MV-4-11 (cell line): Measurements from ENCODE around the gene ADARB2.

Experiments used
- DNase-seq: peaks from one replicate; lab custom pipeline; 2025; lab: John Stamatoyannopoulos, UW

ADARB2 gene

DNA sequence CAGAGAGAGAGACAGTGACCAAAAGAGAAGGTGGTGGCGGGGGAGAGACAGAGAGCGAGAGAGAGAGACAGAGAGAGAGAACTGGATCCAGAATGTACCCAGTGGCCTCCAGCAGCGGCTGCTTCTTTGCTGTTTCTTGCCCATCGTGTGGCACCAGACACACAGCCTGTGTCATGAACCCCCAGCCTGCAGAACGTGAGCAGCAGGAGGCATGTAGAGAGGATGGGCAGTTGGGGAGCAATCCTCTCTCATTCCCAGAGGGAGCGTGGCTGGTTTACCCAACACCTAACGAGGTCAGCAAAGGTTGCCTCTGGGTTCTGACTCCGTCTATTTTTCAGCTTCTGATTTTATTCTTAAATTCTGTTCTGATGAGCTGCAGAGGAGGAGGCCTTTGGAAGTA, 168.1 kb downstream of the ADARB2 start:
- no peak for DNase-seq

DNA sequence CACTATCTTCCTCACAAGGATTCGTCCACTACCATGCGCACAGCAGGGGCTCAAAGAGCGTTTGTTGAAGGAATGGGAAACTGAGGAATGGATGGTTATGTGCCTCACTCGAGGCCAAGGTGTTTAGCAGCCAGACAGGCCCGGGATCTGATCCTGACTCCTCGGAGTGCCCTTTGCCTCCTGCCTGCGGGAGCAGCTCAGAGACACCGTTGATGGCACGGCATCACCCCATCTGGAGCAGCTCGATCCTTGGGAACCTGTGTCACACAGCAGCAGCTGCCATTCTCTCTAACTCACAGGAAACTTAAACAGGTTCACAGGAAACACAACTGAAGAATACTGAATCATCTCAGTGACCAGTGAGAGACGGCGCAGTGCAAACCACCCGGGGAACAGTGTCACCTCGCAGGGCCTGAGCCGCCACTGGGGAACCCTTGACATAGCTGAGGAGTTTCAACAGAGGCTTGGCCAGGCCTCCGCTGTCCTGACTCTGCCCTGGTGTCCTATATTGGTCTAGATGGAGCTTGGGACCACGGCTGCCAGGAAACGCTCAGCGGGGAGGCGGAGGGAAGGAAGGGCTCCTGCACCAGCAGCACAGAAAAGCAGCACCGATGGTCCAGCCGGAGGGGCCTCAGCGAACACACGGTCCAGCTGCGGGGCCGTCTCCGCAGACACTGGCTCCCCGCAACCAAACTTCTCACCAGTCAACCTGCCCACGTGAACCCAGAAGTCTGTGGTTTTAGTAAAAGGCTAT, 169.4 kb downstream of the ADARB2 start:
- no peak for DNase-seq

GRCh38 chr10:1567152-1567551, 170.2 kb downstream of the ADARB2 start:
- no peak for DNase-seq

GRCh38 chr10:1564791-1565190, 172.5 kb downstream of the ADARB2 start:
- no peak for DNase-seq

DNA sequence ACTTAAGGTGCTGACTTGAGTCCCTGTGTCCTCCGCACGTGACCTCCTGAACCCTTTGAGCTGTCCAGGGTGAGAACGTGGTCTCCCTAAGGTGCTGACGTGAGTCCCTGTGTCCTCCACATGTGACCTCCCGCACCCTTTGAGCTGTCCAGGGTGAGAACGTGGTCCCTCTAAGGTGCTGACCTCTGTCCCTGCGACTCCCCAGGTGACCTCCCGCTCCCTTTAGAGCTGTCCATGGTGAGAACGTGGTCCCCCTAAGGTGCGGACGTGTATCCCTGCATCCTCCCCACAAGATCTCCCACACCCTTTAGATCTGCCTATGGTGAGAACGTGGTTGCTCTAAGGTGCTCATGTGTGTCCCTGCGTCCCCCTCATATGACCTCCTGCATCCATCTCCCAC, 174.3 kb downstream of the ADARB2 start:
- no peak for DNase-seq

GRCh38 chr10:1561731-1562337, 175.5 kb downstream of the ADARB2 start:
- no peak for DNase-seq

DNA sequence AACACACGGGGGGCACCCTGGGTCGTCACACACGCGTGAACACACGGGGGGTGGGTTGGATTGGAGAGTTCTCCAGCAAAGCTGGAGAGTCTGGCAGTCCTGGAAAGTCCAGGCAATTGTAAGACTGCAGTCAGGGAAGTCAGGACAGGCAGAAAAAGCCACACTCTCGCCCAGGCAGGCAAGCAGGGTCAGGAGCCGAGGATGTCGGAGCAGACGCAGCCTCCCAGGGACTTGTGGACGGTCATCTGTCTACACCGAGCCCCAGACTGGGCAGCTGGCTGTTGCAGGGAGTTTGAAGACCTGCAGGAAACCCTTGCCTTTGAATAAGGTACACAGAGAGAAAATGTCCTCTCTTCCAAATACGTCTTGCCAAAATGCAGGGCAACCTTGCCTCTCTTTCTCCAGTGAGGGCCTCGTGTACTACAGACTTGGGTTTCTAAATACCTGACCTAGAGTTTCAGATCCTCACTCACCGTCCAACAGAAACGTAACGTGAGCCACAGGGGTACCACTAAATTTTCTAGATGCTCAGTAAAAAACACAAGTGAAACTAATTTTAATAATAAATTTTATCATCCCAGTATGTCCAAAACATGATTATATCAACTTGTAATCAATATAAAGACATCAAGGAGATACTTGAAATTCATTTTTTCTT, 176.7 kb downstream of the ADARB2 start:
- no peak for DNase-seq

DNA sequence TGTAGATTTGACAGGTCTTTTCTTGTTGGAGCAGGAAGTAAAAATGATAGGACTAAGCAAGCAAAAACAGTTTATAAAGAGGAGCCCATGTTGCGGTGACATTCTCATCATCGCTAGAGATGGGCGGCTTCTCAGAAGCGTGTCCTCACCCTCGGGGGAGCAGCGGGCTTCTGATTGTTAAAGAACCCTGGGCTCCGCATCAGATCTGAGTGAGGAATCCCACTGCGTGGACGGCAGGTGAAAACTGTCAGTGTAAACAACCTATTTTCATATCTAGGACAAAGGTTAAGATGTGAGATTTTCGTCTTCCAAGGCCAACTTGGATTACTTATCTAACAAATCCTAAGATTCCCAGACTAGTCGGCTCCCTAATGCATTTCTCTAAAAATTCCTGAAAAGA, 177.6 kb downstream of the ADARB2 start:
- DNase-seq, result no peak

DNA sequence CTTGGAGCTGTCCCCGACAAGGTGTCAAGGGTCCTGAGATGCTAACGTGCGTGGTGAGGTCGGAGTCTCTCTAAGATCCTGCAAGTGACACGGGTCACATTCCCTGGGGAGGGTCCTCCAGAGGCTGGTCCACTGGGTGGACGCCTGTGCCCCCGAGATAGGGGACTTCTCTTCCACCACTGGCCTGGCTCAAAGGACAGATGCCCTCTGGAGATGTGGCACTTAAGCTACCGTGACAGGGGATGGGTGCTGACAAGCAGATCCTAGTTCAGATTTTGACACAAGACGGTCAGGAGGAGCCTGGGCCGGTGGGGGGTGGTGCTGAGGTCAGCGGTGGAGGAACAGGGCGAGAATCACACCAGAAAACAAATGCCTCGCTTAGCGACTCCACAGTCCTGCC, 178.0 kb downstream of the ADARB2 start:
- no peak for DNase-seq

GRCh38 chr10:1558906-1559305, 178.4 kb downstream of the ADARB2 start:
- DNase-seq, result no peak

DNA sequence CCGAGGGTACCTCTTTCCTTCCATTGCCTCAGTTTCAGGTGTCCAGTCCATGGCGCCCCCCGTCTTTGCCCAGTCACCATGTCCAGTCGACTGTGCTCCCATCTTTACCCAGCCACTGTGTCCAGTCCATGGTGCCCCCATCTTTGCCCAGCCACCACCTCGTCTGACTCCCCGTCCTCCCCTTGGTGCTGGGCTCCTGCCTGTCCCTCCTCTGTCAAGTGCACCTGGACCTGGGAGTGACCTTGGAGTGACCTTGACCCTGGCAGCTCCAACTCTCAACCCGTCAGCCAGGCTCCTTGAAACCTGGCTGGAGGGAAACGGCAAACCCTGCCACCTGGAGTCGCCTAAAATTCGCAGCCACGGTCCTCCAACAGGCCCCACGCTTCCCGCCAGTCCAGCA, 180.2 kb downstream of the ADARB2 start:
- DNase-seq, result no peak

GRCh38 chr10:1556496-1556895, 180.8 kb downstream of the ADARB2 start:
- DNase-seq, result no peak

DNA sequence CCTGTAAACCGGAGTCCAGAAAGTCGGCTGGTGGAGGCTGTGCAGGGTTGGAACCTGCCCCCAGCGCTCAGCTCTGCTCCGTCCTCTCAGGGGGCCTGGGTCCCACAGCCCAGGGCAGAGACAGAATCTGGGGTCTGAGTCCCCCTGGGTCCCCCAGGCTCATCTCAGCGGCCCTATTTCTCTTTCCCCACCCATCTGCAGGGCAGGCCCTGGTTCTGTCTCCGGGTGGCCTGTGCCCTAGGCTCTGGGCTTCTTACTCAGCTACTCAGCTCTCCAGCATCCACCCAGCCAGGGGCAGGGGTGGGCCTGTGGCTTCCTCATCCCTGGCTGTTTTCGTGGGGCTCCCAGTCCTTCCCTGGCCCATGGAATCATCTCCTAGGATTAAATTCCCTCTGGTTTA, 183.4 kb downstream of the ADARB2 start:
- no peak for DNase-seq

- no peak for DNase-seq
These were observed 184.2 kb downstream of the ADARB2 start for GRCh38 chr10:1552881-1553670.

- DNase-seq, result no peak
These were observed 184.9 kb downstream of the ADARB2 start for GRCh38 chr10:1552406-1552805.

DNA sequence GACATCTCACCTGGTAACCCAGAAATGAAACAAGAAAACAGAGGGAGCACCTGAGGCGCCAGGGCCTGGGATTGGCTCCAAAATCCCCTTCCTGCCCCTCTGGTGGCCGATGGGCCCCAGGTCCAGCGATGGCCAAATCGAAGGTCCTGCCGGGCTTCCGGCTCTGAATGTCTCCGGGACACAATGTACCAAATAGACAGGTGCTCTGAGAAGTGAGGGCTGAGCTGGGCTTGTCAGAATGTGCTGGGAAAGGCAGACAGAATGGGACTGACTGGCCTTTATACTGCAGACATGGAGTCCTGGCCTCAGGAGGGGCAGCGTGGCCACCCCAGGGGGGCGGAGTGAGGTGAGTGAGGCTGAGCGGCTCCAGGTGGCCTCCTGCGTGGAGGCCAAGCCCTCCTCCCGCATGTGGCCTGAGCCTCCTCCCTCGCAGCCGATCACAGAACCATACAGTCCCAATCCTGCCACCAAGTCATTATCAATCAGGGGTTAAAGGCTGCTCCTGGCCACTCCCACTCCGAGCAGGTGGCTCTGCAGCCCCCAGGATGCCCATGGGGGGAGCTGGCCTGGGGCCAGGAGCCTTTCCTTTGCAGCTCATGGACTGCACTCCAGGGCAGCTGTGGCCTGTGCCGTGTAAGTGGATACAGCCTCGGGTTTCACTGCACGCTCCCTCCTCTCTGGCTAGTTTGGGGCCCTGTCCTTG, 185.5 kb downstream of the ADARB2 start:
- no peak for DNase-seq

GRCh38 chr10:1550616-1551015, 186.7 kb downstream of the ADARB2 start:
- DNase-seq, result no peak

GRCh38 chr10:1550291-1550595, 187.1 kb downstream of the ADARB2 start:
- no peak for DNase-seq

DNA sequence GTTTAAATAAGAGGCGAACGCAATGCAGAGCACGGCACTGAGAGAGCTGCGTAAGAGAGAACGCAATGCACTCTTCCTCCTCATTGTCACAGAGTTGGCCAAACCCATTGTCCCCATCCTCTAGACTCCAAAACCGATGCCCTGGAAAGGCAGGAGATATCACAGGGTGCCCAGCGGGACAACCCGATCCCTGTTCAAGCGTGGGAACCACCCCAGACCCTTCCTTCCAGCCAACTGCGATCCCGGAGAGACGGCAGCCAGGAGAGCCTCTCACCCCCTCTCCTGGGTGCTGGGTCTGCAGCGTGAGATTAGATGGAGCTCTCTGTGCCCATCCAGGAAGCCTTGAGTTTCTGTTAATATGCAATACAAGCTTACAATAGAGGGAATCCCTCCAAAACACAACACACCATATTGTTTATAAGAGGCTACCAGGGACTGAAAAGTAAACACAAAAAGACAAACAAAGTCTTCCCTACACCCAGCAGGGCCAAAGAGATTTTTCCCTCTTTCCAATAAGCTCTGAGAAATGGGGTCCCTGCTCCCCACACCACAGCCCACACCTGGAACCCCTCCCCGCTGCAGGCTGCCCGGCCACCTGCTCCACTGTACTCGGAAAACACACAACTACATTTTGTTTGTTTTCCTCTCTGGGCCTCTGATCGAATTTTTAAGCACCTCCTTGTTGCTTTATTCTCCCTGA, 187.6 kb downstream of the ADARB2 start:
- DNase-seq, result no peak

DNA sequence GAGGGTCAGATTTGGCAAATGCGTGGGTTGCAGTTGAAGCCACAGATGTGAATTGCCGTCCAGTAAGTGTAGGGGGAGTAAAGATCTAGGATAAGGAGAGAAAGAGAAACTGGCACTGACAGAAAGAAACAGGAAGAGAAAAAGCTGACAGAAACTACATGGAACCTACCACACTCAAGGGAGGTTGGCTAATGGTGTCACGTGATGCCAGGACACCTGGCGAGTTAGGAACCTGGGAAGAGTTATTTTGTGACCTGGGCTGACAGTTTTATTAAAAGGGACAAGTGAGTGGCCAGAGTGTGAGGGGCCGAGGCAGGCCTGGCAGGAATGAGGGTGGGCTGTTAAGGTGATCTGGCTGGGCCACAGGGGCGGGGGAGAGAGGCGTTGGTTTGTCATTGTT, 188.7 kb downstream of the ADARB2 start:
- DNase-seq, result peak; percentile 7

DNA sequence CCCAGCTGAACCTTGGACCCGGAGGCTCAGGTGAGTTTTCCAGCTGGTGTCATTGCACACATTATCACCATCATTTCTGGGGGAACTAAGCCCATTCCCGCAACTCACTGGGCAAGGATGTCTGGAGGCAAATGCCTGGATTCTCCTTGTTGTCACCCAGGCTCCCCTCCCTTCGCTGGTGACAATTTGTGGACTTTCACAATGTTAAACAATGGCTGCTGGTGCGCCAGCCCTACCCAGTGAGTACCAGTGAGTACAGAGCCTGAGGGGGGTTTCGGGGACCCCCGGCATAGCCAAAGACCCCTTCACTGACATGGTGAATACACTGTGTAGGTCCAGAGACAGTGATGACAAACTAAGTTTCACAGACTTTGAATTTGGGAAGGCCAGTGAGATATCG, 189.2 kb downstream of the ADARB2 start:
- no peak for DNase-seq
